Measurements from ENCODE around the gene GPR180.
"Not testable (repeated sequence)": the region's sequence is repeated elsewhere in the genome, so short reads cannot be mapped to it uniquely, and the experiment has no call there.

GPR180 gene

GRCh38 chr13:94620286-94620896 lies 18.7 kb downstream of the GPR180 start:
- no peak for DNase-seq (ENCODE audit: low read depth, low spot score)
- Histone ChIP-seq H3K4me3 (no peak overlapping the region), H3K36me3 (ENCODE audit: insufficient read depth, low read length) (peaks cover 54% of the 10 kb centered on the region), H3K9ac (ENCODE audit: insufficient read length) (no peak overlapping the region), H3K9me3 (ENCODE audit: low read depth, low read length) (no peaks in the 10 kb centered on the region), H3K27ac (no peak overlapping the region)
- TF ChIP-seq POLR2AphosphoS5 (IDR thresholded peaks at IDR 0.05; ENCODE audit: borderline replicate concordance, low read depth, low read length) (no peak), FOXP2 (optimal IDR thresholded peaks at IDR 0.05; ENCODE audit: control extremely low read depth, extremely low read length, insufficient read depth) (no peak), EZH2 (IDR thresholded peaks at IDR 0.05) (no peak)

DNA sequence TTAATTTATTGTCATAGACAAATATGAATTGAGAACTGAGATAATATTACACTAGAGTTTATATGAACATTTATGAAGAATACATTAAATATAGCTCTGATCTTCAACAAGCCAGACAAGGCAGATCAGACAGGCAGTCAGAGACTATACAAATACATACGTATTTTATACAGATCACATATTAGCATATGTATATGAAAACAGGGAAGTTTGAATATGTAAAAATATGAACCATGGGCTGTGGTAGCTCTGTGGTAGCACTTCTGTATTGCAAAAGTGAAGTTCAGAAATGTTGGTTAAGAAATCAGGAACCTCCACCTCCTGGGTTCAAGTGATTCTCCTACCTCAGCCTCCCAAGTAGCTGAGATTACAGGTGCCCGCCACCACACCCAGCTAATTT lies 20.7 kb downstream of the GPR180 start:
- H3K36me3 ChIP-seq (ENCODE audit: insufficient read depth, low read length) = peaks cover 64% of the 10 kb centered on the region

DNA sequence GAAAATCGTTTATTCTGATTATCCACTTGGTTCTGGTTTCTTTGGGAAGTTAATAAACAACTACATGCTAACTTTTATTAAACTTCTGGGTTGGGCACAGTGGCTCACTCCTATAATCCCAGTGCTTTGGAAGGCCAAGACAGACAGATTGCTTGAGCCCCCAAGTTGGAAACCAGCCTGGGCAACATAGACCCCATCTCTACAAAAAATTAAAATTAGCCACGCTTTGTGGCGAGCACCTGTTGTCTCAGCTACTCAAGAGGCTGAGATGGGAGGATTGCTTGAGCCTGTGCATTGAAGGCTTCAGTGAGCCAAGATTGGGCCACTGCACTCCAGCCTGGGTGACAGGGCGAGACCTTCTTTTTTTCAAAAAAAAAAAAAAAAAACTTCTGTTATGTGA lies 21.7 kb downstream of the GPR180 start:
- TF ChIP-seq FOXP2 (optimal IDR thresholded peaks at IDR 0.05; ENCODE audit: control extremely low read depth, extremely low read length, insufficient read depth) (no peak), POLR2AphosphoS5 (IDR thresholded peaks at IDR 0.05; ENCODE audit: borderline replicate concordance, low read depth, low read length) (no peak)
- H3K27ac ChIP-seq = no peak overlapping the region
- H3K9ac ChIP-seq (ENCODE audit: insufficient read length) = no peak overlapping the region
- H3K4me3 ChIP-seq = no peak overlapping the region
- H3K9me3 ChIP-seq (ENCODE audit: low read depth, low read length) = no peaks in the 10 kb centered on the region
- peaks cover 56% of the 10 kb centered on the region for H3K36me3 ChIP-seq (ENCODE audit: insufficient read depth, low read length)
- no peak for DNase-seq (ENCODE audit: low read depth, low spot score)

More for the DNA sequence above, 20.7 kb downstream of the GPR180 start:
- H3K9me3 ChIP-seq (ENCODE audit: low read depth, low read length) = no peaks in the 10 kb centered on the region
- no peak for DNase-seq (ENCODE audit: low read depth, low spot score)
- no peak overlapping the region for H3K4me3 ChIP-seq
- no peak overlapping the region for H3K9ac ChIP-seq (ENCODE audit: insufficient read length)
- TF ChIP-seq POLR2AphosphoS5 (IDR thresholded peaks at IDR 0.05; ENCODE audit: borderline replicate concordance, low read depth, low read length) (no peak), EZH2 (IDR thresholded peaks at IDR 0.05) (no peak), FOXP2 (optimal IDR thresholded peaks at IDR 0.05; ENCODE audit: control extremely low read depth, extremely low read length, insufficient read depth) (no peak)
- no peak overlapping the region for H3K27ac ChIP-seq

DNA sequence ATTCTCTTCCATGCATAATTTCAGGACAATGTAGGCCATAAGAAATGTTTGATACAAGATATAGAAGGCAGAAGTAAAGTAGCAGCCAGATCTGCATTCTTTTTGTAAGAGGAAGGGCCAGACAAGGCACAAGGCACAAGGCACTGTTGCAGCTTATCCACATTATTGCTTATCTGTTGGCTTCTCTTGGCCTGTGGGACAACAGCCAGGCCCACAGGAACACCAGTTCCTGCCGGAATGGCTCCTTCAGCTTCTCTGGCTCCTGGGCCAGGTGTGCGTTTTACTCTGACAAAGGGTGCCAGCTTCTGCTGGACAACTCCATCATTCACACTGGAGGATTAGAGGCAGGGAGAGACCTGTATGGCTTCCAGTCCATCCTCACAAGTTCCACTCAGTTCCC lies 29.2 kb downstream of the GPR180 start:
- Histone ChIP-seq H3K9ac (ENCODE audit: insufficient read length) (no peak overlapping the region), H3K27ac (no peak overlapping the region), H3K36me3 (ENCODE audit: insufficient read depth, low read length) (peaks cover 30% of the 10 kb centered on the region), H3K4me3 (no peak overlapping the region), H3K9me3 (ENCODE audit: low read depth, low read length) (no peaks in the 10 kb centered on the region)
- DNase-seq (ENCODE audit: low read depth, low spot score) = no peak
- TF ChIP-seq FOXP2 (optimal IDR thresholded peaks at IDR 0.05; ENCODE audit: control extremely low read depth, extremely low read length, insufficient read depth) = no peak
- TF ChIP-seq POLR2AphosphoS5 (IDR thresholded peaks at IDR 0.05; ENCODE audit: borderline replicate concordance, low read depth, low read length) = no peak
- TF ChIP-seq EZH2 (IDR thresholded peaks at IDR 0.05) = no peak

- H3K27ac ChIP-seq = no peak overlapping the region
- H3K9ac ChIP-seq (ENCODE audit: insufficient read length) = no peak overlapping the region
- DNase-seq (ENCODE audit: low read depth, low spot score) = no peak
- TF ChIP-seq EZH2 (IDR thresholded peaks at IDR 0.05) = no peak
- no peak for TF ChIP-seq FOXP2 (optimal IDR thresholded peaks at IDR 0.05; ENCODE audit: control extremely low read depth, extremely low read length, insufficient read depth)
- no peak for TF ChIP-seq POLR2AphosphoS5 (IDR thresholded peaks at IDR 0.05; ENCODE audit: borderline replicate concordance, low read depth, low read length)
- peaks cover 20% of the 10 kb centered on the region for H3K36me3 ChIP-seq (ENCODE audit: insufficient read depth, low read length)
- H3K9me3 ChIP-seq (ENCODE audit: low read depth, low read length) = no peaks in the 10 kb centered on the region
- H3K4me3 ChIP-seq = no peak overlapping the region
Observed at GRCh38 chr13:94632226-94632980, 30.7 kb downstream of the GPR180 start.

DNA sequence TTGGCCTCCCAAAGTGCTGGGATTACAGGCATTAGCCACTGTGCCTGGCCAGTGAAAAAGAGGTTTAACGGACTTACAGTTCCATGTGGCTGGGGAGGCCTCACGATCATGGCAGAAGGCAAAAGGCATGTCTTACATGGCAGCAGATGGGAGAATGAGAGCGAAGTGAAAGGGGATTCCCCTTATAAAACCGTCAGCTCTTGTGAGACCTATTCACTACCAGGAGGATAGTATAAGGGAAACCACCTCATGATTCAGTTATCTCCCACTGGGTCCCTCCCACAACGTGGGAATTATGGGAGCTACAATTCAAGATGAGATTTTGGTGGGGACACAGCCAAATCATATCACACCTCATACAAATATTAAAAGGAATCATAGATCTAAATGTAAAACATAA lies 34.4 kb downstream of the GPR180 start:
- not testable (repeated sequence) for H3K9me3 ChIP-seq (ENCODE audit: low read depth, low read length); H3K9ac ChIP-seq (ENCODE audit: insufficient read length); H3K4me3 ChIP-seq; DNase-seq (ENCODE audit: low read depth, low spot score); H3K27ac ChIP-seq
- H3K36me3 ChIP-seq (ENCODE audit: insufficient read depth, low read length) = peaks cover 12% of the 10 kb centered on the region

DNA sequence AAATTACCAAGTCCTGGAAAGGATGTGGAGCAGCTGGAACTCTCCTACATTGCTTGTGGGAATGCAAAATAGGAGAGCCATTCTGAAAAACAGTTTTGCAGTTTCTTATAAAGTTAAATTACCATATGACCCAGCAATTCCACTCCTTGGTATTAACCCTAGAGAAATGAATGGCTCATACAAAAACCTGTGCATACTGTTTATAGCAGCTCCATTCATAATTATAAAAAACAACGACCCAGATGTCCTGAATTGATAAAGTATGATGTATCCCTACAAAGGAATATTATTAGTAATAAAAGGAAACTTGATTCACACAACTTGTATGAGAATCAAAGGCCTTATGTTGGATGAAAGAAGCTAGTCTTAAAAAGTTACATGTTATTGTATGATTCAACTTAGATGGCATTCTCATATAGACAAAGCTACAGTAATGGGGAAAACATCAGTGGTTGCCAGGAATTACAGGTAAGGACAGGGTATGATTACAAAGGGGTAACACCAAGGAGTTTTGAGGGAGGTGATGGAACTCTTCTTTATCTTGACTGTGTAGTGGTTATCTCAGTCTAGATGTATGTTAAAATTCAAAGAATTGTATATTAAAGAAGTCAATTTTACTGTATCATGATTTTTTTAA lies 35.4 kb downstream of the GPR180 start:
- Histone ChIP-seq H3K4me3 (no peak overlapping the region), H3K27ac (no peak overlapping the region), H3K9me3 (ENCODE audit: low read depth, low read length) (no peaks in the 10 kb centered on the region), H3K9ac (ENCODE audit: insufficient read length) (no peak overlapping the region), H3K36me3 (ENCODE audit: insufficient read depth, low read length) (peaks cover 12% of the 10 kb centered on the region)
- DNase-seq (ENCODE audit: low read depth, low spot score) = no peak
- TF ChIP-seq POLR2AphosphoS5 (IDR thresholded peaks at IDR 0.05; ENCODE audit: borderline replicate concordance, low read depth, low read length) = no peak
- TF ChIP-seq FOXP2 (optimal IDR thresholded peaks at IDR 0.05; ENCODE audit: control extremely low read depth, extremely low read length, insufficient read depth) = no peak
- no peak for TF ChIP-seq EZH2 (IDR thresholded peaks at IDR 0.05)

- not testable (repeated sequence) for H3K9me3 ChIP-seq (ENCODE audit: low read depth, low read length); H3K4me3 ChIP-seq; H3K27ac ChIP-seq; H3K9ac ChIP-seq (ENCODE audit: insufficient read length); DNase-seq (ENCODE audit: low read depth, low spot score)
- H3K36me3 ChIP-seq (ENCODE audit: insufficient read depth, low read length) = peaks cover 12% of the 10 kb centered on the region
Observed at GRCh38 chr13:94637677-94638076, 36.0 kb downstream of the GPR180 start.
